Spleen (tissue), 11 donors: ENCODE measurements around the gene PARD6A. TPM values are rescaled to one million over a fixed set of nuclear protein-coding genes. Genes with fewer than 3 reads are reported as not detected.

Source experiments
- DNase-seq: peaks from one replicate; pipeline ENCODE4 v3.0.0-alpha.2; 2020
- H3K27ac ChIP-seq, 8 donors: fragments of 200-600 bp; sonication (generic) in 7 of 8; 1 replicate in 4 of 8; 2 replicates in 4 of 8; pipeline versions ENCODE4 v1.5.0 to v1.8.0; 2016 to 2021; ENCODE audit warnings: inconsistent platforms in 4 of 8, mild to moderate bottlenecking in 4 of 8, moderate library complexity in 1 of 8
- H3K27me3 ChIP-seq, 7 donors: fragments of 200-600 bp; sonication (generic) in 6 of 7; replicated peaks in 1 of 7; 1 replicate in 4 of 7; 2 replicates in 3 of 7; pipeline versions ENCODE4 v1.5.0 to v1.8.0; 2016 to 2021; ENCODE audit warnings: inconsistent platforms in 3 of 7, mild to moderate bottlenecking in 1 of 7
- H3K36me3 ChIP-seq, 6 donors: fragments of 200-600 bp; sonication (generic) in 5 of 6; 1 replicate in 4 of 6; 2 replicates in 2 of 6; pipeline versions ENCODE4 v1.5.0 to v1.8.0; 2016 to 2021; ENCODE audit warnings: inconsistent platforms in 2 of 6
- H3K4me1 ChIP-seq, 6 donors: fragments of 200-600 bp; sonication (generic) in 5 of 6; 1 replicate in 3 of 6; 2 replicates in 3 of 6; pipeline versions ENCODE4 v1.5.0 to v1.8.0; 2016 to 2021; ENCODE audit warnings: inconsistent platforms in 3 of 6
- H3K4me3 ChIP-seq, 8 donors: fragments of 200-600 bp; sonication (generic) in 7 of 8; 1 replicate in 4 of 8; 2 replicates in 4 of 8; pipeline versions ENCODE4 v1.5.0 to v1.8.0; 2016 to 2021; ENCODE audit warnings: inconsistent platforms in 4 of 8, mild to moderate bottlenecking in 4 of 8, moderate library complexity in 2 of 8
- H3K9me3 ChIP-seq, 8 donors: fragments of 200-600 bp; sonication (generic) in 7 of 8; 1 replicate in 4 of 8; 2 replicates in 4 of 8; pipeline versions ENCODE4 v1.5.0 to v1.8.0; 2016 to 2021; ENCODE audit warnings: inconsistent platforms in 4 of 8
- POLR2A ChIP-seq, 3 donors: fragments of 450-650 bp; IDR thresholded peaks; one replicate each; pipeline ENCODE4 v1.5.1; 2017; ENCODE audit warnings: antibody characterized with exemption in 3 of 3, mild to moderate bottlenecking in 1 of 3
- POLR2AphosphoS5 ChIP-seq, 3 donors: sonication (generic); formaldehyde crosslinking; IDR thresholded peaks; one replicate each; pipeline ENCODE4 v1.5.1; 2017; ENCODE audit warnings: antibody characterized with exemption in 3 of 3
- WGBS, 5 donors: extraction: QIAGEN DNeasy Blood & Tissue Kit in 3 of 5; methylation state at CpG; one replicate each; pipeline versions ENCODE4 v1.1.5 to v1.1.7; 2013 to 2018; 5-methylcytosine and 5-hydroxymethylcytosine counted together
- intact Hi-C: fragments of 100-400 bp; cut with DNase I; formaldehyde crosslinking; loops from one replicate; pipeline ENCODE4 v1.15.0; 2023; ENCODE audit warnings: low total_unique reads
- polyA plus RNA-seq, 3 donors: library from polyadenylated mRNA; stranded (reverse); fragments of 200-250 nt; gene quantifications; one replicate each; pipeline ENCODE4 v1.2.1, GENCODE V29; 2013
- total RNA-seq, 7 donors: library from RNA; depleted of rRNA in 3 of 7; stranded (reverse); fragments of >200 nt in 3 of 7; fragmentation: NEBNext Ultra II Directional in 4 of 7; extraction: Animal tissue kit (Norgen Biotek cat#: 25700) in 4 of 7; gene quantifications; one replicate each; pipeline versions ENCODE4 v1.1.0 to v1.2.1, GENCODE V29; 2016 to 2021
- TF ChIP-seq, protein P1 (sequence below), 11 experiments: fragments of 200-600 bp in 7 of 11; fragments of 450-650 bp in 4 of 11; sonication (generic) in 4 of 11; IDR thresholded peaks in 8 of 11; conservative IDR thresholded peaks in 3 of 11; 1 replicate in 7 of 11; 2 replicates in 4 of 11; pipeline versions ENCODE4 v1.4.0 to v1.8.0; 2016 to 2021; ENCODE audit warnings: antibody characterized with exemption in 11 of 11, inconsistent platforms in 4 of 11, mild to moderate bottlenecking in 1 of 11
- donor health status: healthy with polysubstance abuse.
- donor health status: DM: no; HTN: no; CAD: no; lungs with moderate emphysema.
- donor health status: DM: no; HTN: no; CAD: no.
- donor health status: Bipolar disorder and iron deficiency.
- donor health status: healthy.
- donor health status: DM: no; HTN: no; CAD: no.
- donor health status: DM: yes; HTN: yes; CAD: no.

Gene PARD6A
- total and polyA plus RNA-seq, 10 donors: 3.3 to 13.8 (median 6.7) TPM

DNA sequence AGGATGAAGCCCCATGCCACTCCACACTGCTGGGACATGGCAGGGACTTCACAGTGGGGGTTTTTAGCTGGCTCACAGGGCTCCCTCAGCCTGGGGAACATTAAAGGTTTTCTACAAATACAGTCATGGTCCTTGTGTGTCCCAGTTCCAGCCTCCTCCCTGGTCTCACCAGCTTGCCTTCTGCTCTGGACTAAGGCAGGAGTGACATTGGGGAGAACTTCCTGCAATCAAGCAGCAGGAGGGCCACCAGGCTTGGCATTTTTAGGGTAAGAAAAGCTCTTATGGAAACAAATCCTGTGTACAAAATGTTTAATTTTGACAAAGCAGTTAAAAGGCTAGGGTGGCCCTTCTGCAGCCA, 1.9 kb downstream of the PARD6A start:
- DNase-seq: no peak
- Histone ChIP-seq H3K27me3 (no peaks in the 10 kb centered on the region), H3K27ac (no peak overlapping the region), H3K36me3 (peaks cover 0 to 44% (median 7%) of the 10 kb centered on the region in 6 donors), H3K4me1 (peaks cover 29 to 77% (median 50%) of the 10 kb centered on the region in 6 donors), H3K4me3 (no peak overlapping the region), H3K9me3 (no peaks in the 10 kb centered on the region)
- intact Hi-C loops: no loop called here
- TF ChIP-seq POLR2A (IDR thresholded peaks at IDR 0.05) (no peak), POLR2AphosphoS5 (IDR thresholded peaks at IDR 0.05) (no peak)
- TF ChIP-seq, protein P1, sequence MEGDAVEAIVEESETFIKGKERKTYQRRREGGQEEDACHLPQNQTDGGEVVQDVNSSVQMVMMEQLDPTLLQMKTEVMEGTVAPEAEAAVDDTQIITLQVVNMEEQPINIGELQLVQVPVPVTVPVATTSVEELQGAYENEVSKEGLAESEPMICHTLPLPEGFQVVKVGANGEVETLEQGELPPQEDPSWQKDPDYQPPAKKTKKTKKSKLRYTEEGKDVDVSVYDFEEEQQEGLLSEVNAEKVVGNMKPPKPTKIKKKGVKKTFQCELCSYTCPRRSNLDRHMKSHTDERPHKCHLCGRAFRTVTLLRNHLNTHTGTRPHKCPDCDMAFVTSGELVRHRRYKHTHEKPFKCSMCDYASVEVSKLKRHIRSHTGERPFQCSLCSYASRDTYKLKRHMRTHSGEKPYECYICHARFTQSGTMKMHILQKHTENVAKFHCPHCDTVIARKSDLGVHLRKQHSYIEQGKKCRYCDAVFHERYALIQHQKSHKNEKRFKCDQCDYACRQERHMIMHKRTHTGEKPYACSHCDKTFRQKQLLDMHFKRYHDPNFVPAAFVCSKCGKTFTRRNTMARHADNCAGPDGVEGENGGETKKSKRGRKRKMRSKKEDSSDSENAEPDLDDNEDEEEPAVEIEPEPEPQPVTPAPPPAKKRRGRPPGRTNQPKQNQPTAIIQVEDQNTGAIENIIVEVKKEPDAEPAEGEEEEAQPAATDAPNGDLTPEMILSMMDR (IDR thresholded peaks at IDR 0.05 in 8 of 11, conservative IDR thresholded peaks at IDR 0.05 in 3 of 11): no peak

DNA sequence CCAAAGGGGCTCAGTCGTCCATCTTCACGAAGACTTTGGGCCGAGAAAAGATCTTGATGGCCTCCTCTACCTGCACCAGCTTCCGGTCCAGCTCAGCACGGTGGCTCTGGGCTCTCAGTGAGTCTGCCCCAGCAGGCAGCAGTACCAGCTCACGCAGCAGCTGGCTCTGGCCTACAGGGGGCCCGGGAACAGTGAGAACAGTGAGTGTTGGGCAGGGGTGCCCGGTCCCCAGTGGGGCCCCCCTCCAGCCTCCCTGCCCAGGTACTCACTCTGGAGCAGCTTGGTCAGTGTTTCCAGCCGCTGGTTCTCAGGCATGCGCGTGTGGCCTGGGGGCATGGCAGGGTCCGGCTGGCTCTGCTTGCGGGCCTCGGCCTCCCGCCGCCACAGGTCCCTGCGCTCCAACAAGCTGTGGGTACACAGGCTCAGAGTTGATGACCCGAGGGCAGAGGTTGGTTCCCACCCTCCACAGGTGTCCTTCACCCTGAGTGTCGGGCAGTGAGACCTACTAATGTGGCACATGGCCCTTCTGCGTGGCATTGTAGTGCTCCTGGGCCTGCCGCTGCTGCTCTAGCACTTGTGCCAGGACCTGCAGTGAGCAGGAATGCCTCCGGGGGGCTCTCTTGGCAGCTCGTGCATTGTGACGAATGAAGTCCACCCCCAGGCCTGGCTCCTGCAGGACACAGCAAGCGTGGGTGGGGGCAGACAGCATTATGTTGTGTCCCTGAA, 2.6 kb downstream of the PARD6A start:
- Histone ChIP-seq H3K4me3 (no peak overlapping the region), H3K27ac (peak overlapping the region in 1 of 8 donors; percentile 11), H3K9me3 (no peaks in the 10 kb centered on the region), H3K4me1 (peaks cover 35 to 77% (median 54%) of the 10 kb centered on the region in 6 donors), H3K27me3 (no peaks in the 10 kb centered on the region), H3K36me3 (peaks cover 0 to 38% (median 1%) of the 10 kb centered on the region in 6 donors)
- WGBS, 5 donors: 85 to 89% (median 86%) methylated on average over 6 to 25 of the region's 25 CpGs
- DNase-seq: no peak
- intact Hi-C loops: no loop called here
- TF ChIP-seq, protein P1 (IDR thresholded peaks at IDR 0.05 in 8 of 11, conservative IDR thresholded peaks at IDR 0.05 in 3 of 11): peak in 1 of 11 experiments; percentile 26
- TF ChIP-seq POLR2A (IDR thresholded peaks at IDR 0.05) (no peak), POLR2AphosphoS5 (IDR thresholded peaks at IDR 0.05) (no peak)

DNA sequence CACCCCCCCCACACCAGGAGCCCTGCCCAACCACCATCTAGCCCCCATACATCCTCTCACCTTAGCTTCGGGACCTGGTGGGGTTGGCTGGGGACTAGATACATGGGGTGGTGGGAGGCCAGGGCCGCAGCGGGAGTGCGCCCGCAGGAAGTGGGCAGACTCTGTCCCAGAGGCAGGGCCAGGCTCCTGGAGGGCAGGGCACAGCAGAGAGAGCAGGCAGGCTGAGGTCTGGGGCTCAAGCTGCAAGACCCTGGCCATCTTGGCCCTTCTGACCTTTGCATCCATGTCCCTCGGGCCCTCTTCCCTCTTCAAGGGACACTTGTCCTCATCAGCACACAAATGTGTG, 3.1 kb downstream of the PARD6A start:
- Histone ChIP-seq H3K4me3 (no peak overlapping the region), H3K27me3 (no peaks in the 10 kb centered on the region), H3K27ac (peak overlapping the region in 1 of 8 donors; percentile 11), H3K4me1 (peaks cover 37 to 77% (median 54%) of the 10 kb centered on the region in 6 donors), H3K36me3 (peaks cover 0 to 32% (median 0%) of the 10 kb centered on the region in 6 donors), H3K9me3 (no peaks in the 10 kb centered on the region)
- TF ChIP-seq, protein P1 (IDR thresholded peaks at IDR 0.05 in 8 of 11, conservative IDR thresholded peaks at IDR 0.05 in 3 of 11): no peak
- TF ChIP-seq POLR2A (IDR thresholded peaks at IDR 0.05) (no peak), POLR2AphosphoS5 (IDR thresholded peaks at IDR 0.05) (no peak)
- 82 to 91% (median 84%) methylated on average over 5 to 6 of the region's 6 CpGs for WGBS, 5 donors
- no peak for DNase-seq
- intact Hi-C loops: no loop called here

DNA sequence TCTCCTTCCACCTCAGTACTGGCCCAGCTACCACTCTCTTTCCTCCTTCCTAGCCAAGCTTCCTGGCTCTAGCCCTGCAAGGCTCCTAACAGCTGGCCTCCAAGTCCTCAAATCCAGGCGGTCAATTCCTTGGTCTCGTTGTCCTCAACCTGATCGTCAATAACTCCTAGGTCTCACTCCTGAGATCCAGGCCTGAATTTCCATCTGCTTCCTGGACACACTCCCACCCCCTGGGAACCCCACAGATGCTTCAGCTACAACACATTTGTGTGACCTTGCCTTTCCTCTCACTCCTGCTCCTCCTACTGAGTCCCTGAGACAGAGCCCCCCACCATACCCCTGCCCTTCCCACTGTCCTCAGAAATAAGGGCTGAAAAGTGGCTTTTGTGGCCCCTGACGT, 3.5 kb downstream of the PARD6A start:
- Histone ChIP-seq H3K27me3 (no peaks in the 10 kb centered on the region), H3K4me3 (no peak overlapping the region), H3K9me3 (no peaks in the 10 kb centered on the region), H3K4me1 (peaks cover 33 to 77% (median 54%) of the 10 kb centered on the region in 6 donors), H3K27ac (no peak overlapping the region), H3K36me3 (peaks cover 0 to 30% (median 0%) of the 10 kb centered on the region in 6 donors)
- DNase-seq: no peak
- 87 to 94% (median 88%) methylated on average over 4 of the region's 4 CpGs for WGBS, 5 donors
- TF ChIP-seq, protein P1 (IDR thresholded peaks at IDR 0.05 in 8 of 11, conservative IDR thresholded peaks at IDR 0.05 in 3 of 11): no peak
- TF ChIP-seq POLR2A (IDR thresholded peaks at IDR 0.05) (no peak), POLR2AphosphoS5 (IDR thresholded peaks at IDR 0.05) (no peak)
- intact Hi-C loops: no loop called here
